PC-9 (cell line): Measurements from ENCODE around the gene ZFAND3.

Source experiments
- CTCF ChIP-seq: fragments of 200-600 bp; sonication (generic); conservative IDR thresholded peaks from 2 replicates; pipeline ENCODE4 v1.6.1; 2017; ENCODE audit warnings: mixed run types, antibody characterized with exemption, mild to moderate bottlenecking, moderate library complexity
- EZH2 ChIP-seq: fragments of 200-600 bp; sonication (generic); IDR thresholded peaks from 2 replicates; pipeline ENCODE4 v1.8.0; 2017; ENCODE audit warnings: antibody characterized with exemption, low read depth

GRCh38 chr6:38030380-38030779 lies 210.9 kb downstream of the ZFAND3 start:
- TF ChIP-seq EZH2 = no peak
- no peak for TF ChIP-seq CTCF
